Measurements from ENCODE around the gene CNNM4. TPM values are rescaled to one million over a fixed set of nuclear protein-coding genes. Genes with fewer than 3 reads are reported as not detected.

The CNNM4 gene
- total RNA-seq, 2 donors from 2014 or later: 9.2 to 13.9 TPM

DNA sequence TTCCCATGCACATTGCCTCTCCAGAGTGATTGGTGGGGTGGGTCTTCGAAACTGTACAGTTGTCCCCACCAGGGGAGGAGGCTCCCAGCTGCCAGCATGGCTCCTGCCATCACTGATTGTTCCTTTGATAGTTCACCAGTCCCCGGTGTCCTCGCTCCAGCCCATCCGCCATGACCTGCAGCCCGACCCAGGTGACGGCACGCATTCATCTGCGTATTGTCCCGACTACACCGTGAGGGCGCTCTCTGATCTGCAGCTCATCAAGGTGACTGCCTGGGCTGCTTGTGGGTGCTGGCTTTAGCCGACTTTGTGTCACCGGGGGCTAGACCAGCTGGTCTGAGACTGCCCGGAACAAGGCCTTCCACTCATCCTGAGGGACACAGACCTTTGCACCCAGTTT, 67.7 kb downstream of the CNNM4 start:
- TF ChIP-seq, protein P1, sequence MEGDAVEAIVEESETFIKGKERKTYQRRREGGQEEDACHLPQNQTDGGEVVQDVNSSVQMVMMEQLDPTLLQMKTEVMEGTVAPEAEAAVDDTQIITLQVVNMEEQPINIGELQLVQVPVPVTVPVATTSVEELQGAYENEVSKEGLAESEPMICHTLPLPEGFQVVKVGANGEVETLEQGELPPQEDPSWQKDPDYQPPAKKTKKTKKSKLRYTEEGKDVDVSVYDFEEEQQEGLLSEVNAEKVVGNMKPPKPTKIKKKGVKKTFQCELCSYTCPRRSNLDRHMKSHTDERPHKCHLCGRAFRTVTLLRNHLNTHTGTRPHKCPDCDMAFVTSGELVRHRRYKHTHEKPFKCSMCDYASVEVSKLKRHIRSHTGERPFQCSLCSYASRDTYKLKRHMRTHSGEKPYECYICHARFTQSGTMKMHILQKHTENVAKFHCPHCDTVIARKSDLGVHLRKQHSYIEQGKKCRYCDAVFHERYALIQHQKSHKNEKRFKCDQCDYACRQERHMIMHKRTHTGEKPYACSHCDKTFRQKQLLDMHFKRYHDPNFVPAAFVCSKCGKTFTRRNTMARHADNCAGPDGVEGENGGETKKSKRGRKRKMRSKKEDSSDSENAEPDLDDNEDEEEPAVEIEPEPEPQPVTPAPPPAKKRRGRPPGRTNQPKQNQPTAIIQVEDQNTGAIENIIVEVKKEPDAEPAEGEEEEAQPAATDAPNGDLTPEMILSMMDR (IDR thresholded peaks at IDR 0.05): no peak
- TF ChIP-seq POLR2AphosphoS5 (IDR thresholded peaks at IDR 0.05): no peak
- no peak for TF ChIP-seq POLR2A (IDR thresholded peaks at IDR 0.05)
- no peak overlapping the region for H3K4me3 ChIP-seq
- DNase-seq (ENCODE audit: low spot score): no peak
- H3K27me3 ChIP-seq (replicated peaks; ENCODE audit: insufficient read depth): no peaks in the 10 kb centered on the region
- 92% methylated on average over 14 of the region's 14 CpGs for WGBS
- no peaks in the 10 kb centered on the region for H3K9me3 ChIP-seq
- peaks cover 7 to 8% of the 10 kb centered on the region in 2 donors for H3K36me3 ChIP-seq
- H3K4me1 ChIP-seq (replicated peaks): peaks cover 9% of the 10 kb centered on the region
- no peak overlapping the region for H3K27ac ChIP-seq
- intact Hi-C loops (cut with DNase I): no loop called here

DNA sequence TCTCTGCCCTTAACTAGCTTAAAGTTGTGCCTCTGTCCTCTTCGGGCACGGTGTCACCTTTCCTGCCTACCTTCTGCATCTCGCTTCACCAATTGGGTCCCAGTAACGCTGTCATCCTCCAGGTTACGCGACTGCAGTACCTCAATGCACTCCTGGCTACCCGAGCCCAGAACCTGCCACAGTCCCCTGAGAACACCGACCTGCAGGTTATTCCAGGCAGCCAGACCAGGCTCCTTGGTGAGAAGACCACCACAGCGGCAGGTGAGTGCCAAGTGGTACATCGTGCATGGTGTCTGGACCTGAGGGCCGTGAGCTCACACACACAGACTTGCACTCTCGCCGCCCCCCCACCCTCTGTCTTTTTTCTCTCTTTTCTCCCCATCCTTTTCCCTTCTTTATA, 68.2 kb downstream of the CNNM4 start:
- Histone ChIP-seq H3K27ac (no peak overlapping the region), H3K36me3 (peaks cover 7 to 8% of the 10 kb centered on the region in 2 donors), H3K27me3 (replicated peaks; ENCODE audit: insufficient read depth) (no peaks in the 10 kb centered on the region), H3K4me3 (no peak overlapping the region), H3K9me3 (no peaks in the 10 kb centered on the region), H3K4me1 (replicated peaks) (peaks cover 5% of the 10 kb centered on the region)
- DNase-seq (ENCODE audit: low spot score): no peak
- intact Hi-C loops (cut with DNase I): no loop called here
- WGBS: 95% methylated on average over 13 of the region's 13 CpGs
- TF ChIP-seq, protein P1 (IDR thresholded peaks at IDR 0.05): no peak
- TF ChIP-seq POLR2AphosphoS5 (IDR thresholded peaks at IDR 0.05) (no peak), POLR2A (IDR thresholded peaks at IDR 0.05) (no peak)

DNA sequence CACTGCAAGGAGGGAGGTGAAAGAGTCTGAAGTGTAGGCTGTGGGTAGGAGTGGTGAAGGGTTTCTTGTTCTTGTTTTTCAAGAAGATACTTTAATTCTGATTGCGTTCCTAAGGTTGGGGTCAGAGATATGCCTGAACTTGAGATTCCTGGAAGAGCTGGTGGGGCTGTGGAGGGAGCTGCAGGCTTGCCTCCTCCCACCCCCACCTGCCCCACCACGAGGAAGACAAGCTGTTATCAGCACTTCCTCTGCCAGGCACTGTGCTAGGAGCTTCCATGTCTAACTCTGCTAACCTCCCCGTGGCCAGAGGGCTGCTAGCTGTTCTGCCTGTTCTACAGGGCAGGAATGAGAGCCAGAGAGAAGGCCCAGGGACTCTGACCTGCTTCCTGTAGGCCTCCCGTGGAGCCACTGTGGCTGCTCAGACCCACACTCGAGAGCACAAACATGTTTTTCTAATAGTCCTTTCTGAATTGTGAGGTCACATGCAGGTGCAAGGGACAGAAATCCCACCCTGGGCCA, 69.4 kb downstream of the CNNM4 start:
- Histone ChIP-seq H3K4me1 (replicated peaks) (peaks cover 4% of the 10 kb centered on the region), H3K4me3 (no peak overlapping the region), H3K36me3 (peaks cover 7 to 8% of the 10 kb centered on the region in 2 donors), H3K27ac (no peak overlapping the region), H3K9me3 (no peaks in the 10 kb centered on the region), H3K27me3 (replicated peaks; ENCODE audit: insufficient read depth) (no peaks in the 10 kb centered on the region)
- WGBS: 71% methylated on average over 5 of the region's 5 CpGs
- intact Hi-C loops (cut with DNase I): no loop called here
- no peak for DNase-seq (ENCODE audit: low spot score)
- TF ChIP-seq POLR2AphosphoS5 (IDR thresholded peaks at IDR 0.05): no peak

DNA sequence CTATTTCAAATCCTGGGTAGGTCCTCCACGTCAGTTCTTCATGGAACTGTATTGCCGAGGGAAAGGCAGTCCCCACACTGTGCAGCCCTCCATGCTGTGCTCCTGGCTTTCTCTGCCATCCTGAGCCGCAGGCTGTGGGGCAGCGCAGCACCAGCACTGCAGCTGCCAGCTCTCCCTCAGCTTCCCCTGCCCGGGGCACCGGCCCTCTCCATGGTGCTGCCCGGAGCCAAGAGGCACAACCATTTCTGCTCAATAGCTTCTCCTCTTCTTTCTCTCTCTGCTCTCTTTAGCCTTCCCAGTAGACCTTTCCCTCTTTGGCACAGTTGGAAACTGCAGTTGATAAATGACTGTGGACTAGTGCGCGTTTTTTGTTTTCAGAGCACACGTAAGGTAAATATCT, 71.0 kb downstream of the CNNM4 start:
- H3K27me3 ChIP-seq (replicated peaks; ENCODE audit: insufficient read depth): no peaks in the 10 kb centered on the region
- TF ChIP-seq POLR2A (IDR thresholded peaks at IDR 0.05) (no peak), POLR2AphosphoS5 (IDR thresholded peaks at IDR 0.05) (no peak)
- TF ChIP-seq, protein P1 (IDR thresholded peaks at IDR 0.05): no peak
- no peak overlapping the region for H3K4me3 ChIP-seq
- peak overlapping the region; percentile 44 to 60 for H3K27ac ChIP-seq
- H3K4me1 ChIP-seq (replicated peaks): peaks cover 4% of the 10 kb centered on the region
- H3K9me3 ChIP-seq: no peaks in the 10 kb centered on the region
- WGBS: 57% methylated on average over 10 of the region's 10 CpGs
- DNase-seq (ENCODE audit: low spot score): no peak
- H3K36me3 ChIP-seq: peaks cover 7 to 8% of the 10 kb centered on the region in 2 donors
- intact Hi-C loops (cut with DNase I): no loop called here

DNA sequence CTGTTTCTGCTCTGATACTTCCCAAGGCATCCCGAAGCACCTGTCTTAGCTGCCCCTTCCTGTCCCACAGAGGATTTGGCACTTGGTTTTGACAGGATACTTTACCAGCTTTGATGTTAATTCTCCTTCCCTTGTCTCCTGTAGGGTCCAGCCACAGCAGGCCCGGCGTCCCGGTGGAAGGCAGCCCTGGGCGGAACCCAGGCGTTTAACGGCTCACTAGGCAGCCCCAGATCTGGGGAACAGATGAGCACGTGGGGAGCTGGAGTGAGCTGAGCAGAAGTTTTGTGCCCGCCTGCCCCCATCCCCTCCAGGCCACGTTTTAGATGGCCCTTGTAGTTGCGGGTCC, 71.7 kb downstream of the CNNM4 start:
- Histone ChIP-seq H3K27ac (peak overlapping the region; percentile 44 to 60), H3K36me3 (peaks cover 7% of the 10 kb centered on the region in 2 donors), H3K4me1 (replicated peaks) (peaks cover 4% of the 10 kb centered on the region), H3K4me3 (no peak overlapping the region), H3K9me3 (no peaks in the 10 kb centered on the region), H3K27me3 (replicated peaks; ENCODE audit: insufficient read depth) (no peaks in the 10 kb centered on the region)
- 54% methylated on average over 11 of the region's 11 CpGs for WGBS
- no peak for DNase-seq (ENCODE audit: low spot score)
- TF ChIP-seq, protein P1 (IDR thresholded peaks at IDR 0.05): no peak
- TF ChIP-seq POLR2AphosphoS5 (IDR thresholded peaks at IDR 0.05): no peak
- no peak for TF ChIP-seq POLR2A (IDR thresholded peaks at IDR 0.05)
- intact Hi-C loops (cut with DNase I): no loop called here
